Activated CD4-positive, alpha-beta T cell treated with anti-CD3 and anti-CD28 coated beads, Interleukin-2, amount 50 U/mL, for 48 hours (primary cell): ENCODE data around the gene HORMAD2.
A peak's percentile ranks its signal among the peaks of the same experiment; 100 is the strongest.
"Not testable (repeated sequence)": the region's sequence is repeated elsewhere in the genome, so short reads cannot be mapped to it uniquely, and the experiment has no call there.

Experiments used
- DNase-seq, 2 experiments: peaks; one replicate each; pipeline ENCODE4 v3.0.0-alpha.2; 2020

Gene HORMAD2

GRCh38 chr22:30214703-30215407, 134.6 kb downstream of the HORMAD2 start:
- DNase-seq: no peak

GRCh38 chr22:30216272-30216671, 136.0 kb downstream of the HORMAD2 start:
- DNase-seq: not testable (repeated sequence)

- no peak for DNase-seq
These were observed 136.4 kb downstream of the HORMAD2 start for GRCh38 chr22:30216710-30217109.

GRCh38 chr22:30217698-30218560, 137.7 kb downstream of the HORMAD2 start:
- DNase-seq: no peak

- no peak for DNase-seq
These were observed 138.9 kb downstream of the HORMAD2 start for GRCh38 chr22:30219049-30219654.

GRCh38 chr22:30219668-30220278, 139.5 kb downstream of the HORMAD2 start:
- DNase-seq: no peak

- DNase-seq: no peak
These were observed 140.2 kb downstream of the HORMAD2 start for GRCh38 chr22:30220338-30221012.

GRCh38 chr22:30221121-30221992, 141.1 kb downstream of the HORMAD2 start:
- peak; percentile 58 to 64 for DNase-seq

GRCh38 chr22:30222321-30222720, 142.1 kb downstream of the HORMAD2 start:
- no peak for DNase-seq

- DNase-seq: no peak
These were observed 143.0 kb downstream of the HORMAD2 start for GRCh38 chr22:30223303-30223702.

GRCh38 chr22:30224161-30224857, 144.0 kb downstream of the HORMAD2 start:
- DNase-seq: no peak

GRCh38 chr22:30225220-30225927, 145.1 kb downstream of the HORMAD2 start:
- no peak for DNase-seq

- DNase-seq: no peak
These were observed 146.0 kb downstream of the HORMAD2 start for GRCh38 chr22:30226192-30226832.
